ENCODE data around the gene ADCY2.

Gene ADCY2

DNA sequence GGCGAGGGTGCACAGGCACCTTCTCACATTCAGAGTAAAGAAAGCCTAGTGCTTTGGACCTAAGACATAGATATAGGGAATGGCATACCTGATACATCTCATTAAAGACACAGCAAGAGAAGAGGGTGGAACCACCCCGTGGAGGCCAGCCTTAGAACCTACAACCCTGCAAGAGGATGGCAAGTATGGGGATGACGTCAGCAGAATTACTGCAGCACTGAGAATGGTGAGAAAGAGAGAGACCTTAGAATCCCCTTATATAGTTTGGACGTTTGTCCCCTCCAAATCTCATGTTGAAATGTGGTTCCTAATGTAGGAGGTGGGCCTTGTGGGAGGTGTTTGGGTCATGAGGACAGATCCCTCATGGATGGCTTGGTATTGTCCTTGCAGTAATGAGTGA, 28.2 kb upstream of the ADCY2 start:
- no peak overlapping the region for H3K4me3 ChIP-seq (ENCODE audit: low read length)
- TF ChIP-seq, protein P1, sequence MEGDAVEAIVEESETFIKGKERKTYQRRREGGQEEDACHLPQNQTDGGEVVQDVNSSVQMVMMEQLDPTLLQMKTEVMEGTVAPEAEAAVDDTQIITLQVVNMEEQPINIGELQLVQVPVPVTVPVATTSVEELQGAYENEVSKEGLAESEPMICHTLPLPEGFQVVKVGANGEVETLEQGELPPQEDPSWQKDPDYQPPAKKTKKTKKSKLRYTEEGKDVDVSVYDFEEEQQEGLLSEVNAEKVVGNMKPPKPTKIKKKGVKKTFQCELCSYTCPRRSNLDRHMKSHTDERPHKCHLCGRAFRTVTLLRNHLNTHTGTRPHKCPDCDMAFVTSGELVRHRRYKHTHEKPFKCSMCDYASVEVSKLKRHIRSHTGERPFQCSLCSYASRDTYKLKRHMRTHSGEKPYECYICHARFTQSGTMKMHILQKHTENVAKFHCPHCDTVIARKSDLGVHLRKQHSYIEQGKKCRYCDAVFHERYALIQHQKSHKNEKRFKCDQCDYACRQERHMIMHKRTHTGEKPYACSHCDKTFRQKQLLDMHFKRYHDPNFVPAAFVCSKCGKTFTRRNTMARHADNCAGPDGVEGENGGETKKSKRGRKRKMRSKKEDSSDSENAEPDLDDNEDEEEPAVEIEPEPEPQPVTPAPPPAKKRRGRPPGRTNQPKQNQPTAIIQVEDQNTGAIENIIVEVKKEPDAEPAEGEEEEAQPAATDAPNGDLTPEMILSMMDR (conservative IDR thresholded peaks at IDR 0.05; ENCODE audit: low read length) = no peak
- DNase-seq (ENCODE audit: low read depth) = no peak

DNA sequence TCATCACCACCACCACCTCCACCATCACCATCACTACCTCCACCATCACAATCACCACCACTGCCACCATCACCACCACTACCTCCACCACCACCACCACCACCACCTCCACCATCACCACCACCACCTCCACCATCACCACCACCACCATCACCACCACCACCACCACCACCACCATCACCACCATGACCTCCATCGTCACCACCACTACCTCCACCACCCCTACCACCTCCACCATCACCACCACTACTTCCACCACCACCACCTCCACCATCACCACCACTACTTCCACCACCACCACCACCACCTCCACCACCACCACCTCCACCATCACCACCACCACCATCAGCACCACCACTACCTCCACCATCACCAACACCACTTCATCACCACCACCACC, 23.5 kb upstream of the ADCY2 start:
- TF ChIP-seq, protein P1 (conservative IDR thresholded peaks at IDR 0.05; ENCODE audit: low read length) = no peak
- no peak overlapping the region for H3K4me3 ChIP-seq (ENCODE audit: low read length)
- no peak for DNase-seq (ENCODE audit: low read depth)

DNA sequence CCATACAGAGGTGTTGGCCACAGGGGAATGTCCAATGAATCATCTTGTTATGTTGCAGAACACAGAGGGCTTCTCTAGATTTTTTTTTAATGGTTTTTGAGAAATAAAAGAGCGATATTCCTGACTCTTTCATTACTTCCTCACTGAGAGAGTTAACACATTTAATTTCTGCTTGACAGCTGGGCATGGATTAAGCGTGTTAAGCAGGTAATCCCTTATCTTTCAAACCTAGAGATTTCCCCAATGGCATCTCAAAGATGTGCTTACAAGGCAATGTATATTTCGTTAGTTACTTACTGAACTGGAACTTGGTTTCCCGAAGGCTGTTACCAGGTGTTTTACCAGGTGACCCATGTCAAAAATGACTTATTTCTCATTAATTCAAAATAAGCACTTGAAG, 21.8 kb upstream of the ADCY2 start:
- H3K4me3 ChIP-seq (ENCODE audit: low read length) = no peak overlapping the region
- no peak for DNase-seq (ENCODE audit: low read depth)
- TF ChIP-seq, protein P1 (conservative IDR thresholded peaks at IDR 0.05; ENCODE audit: low read length) = no peak

DNA sequence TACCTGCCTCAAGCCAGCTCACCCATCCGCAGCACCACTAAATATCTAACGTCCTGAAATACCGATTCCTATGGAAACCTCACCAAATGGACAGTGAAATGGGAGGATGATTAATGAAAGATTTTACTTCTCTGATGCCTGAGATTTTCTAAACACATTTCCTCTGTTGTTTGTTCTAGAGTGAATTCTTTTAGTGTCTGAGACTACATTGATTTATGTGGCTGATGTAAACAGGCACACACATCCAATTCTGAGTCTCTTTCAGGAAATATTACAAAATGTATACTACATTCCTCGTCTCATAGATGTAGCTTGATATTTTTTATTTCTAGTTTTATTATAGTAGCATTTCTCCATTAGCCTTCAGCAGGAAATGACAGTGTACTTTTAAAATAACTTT, 20.5 kb upstream of the ADCY2 start:
- no peak overlapping the region for H3K4me3 ChIP-seq (ENCODE audit: low read length)
- TF ChIP-seq, protein P1 (conservative IDR thresholded peaks at IDR 0.05; ENCODE audit: low read length) = no peak
- DNase-seq (ENCODE audit: low read depth) = no peak

DNA sequence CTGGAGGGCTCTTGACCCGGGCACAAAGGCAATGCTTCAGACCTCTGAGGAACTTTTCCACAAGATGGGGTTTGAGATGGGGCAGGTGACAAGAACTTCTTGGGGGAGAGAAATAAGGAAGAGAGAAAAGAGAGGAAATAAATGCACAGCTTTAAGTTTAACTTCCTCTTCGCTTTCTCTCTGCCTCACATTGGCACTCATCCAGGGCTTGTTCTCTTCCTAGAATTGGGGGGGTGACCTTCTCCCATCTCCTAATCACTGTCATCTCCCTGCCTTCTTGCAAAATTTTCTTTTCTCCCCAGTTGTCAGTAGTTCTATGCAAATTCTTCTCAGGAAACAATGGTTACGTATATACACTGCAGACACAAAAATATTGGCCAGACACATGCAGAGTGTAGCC, 19.1 kb upstream of the ADCY2 start:
- TF ChIP-seq, protein P1 (conservative IDR thresholded peaks at IDR 0.05; ENCODE audit: low read length) = no peak
- DNase-seq (ENCODE audit: low read depth) = no peak
- H3K4me3 ChIP-seq (ENCODE audit: low read length) = no peak overlapping the region

DNA sequence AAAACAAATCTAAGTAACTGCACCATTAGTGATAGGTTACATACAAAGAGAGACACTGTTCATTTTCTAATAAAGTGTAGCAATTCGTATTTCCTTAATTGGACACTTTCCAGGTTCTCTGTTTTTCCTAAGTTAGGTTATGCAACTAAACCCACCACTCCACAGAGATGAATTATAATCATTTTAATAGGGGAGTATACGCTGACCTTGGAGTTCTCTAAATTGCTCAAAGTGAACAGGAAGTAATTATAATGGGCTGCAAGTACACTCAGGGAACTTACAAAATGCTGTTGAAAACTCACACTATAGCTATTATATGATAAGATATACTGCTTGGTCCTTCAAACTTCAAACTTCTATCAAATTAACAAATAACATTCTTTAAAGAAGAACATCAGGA, 18.2 kb upstream of the ADCY2 start:
- TF ChIP-seq, protein P1 (conservative IDR thresholded peaks at IDR 0.05; ENCODE audit: low read length) = no peak

DNA sequence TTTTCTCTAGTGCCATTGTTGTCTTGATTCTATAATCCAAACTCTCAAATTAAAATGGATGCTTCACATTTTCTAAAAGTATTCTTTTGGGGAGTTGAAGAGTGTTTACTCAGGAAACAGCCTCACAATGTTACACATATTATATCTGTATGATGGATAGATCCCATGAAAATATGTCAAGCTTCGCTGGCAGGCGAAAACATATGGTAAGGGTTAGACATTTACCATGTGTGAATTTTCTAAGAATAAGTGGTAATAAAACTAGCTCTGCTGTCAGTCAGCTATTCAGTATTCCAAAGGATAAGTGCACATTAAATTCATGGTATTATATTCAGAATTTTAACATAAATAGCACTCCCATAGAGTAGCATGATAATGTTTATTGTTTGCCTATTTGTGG, 13.3 kb upstream of the ADCY2 start:
- no peak for DNase-seq (ENCODE audit: low read depth)
- TF ChIP-seq, protein P1 (conservative IDR thresholded peaks at IDR 0.05; ENCODE audit: low read length) = no peak
- no peak overlapping the region for H3K4me3 ChIP-seq (ENCODE audit: low read length)

More for the DNA sequence above, 18.2 kb upstream of the ADCY2 start:
- no peak overlapping the region for H3K4me3 ChIP-seq (ENCODE audit: low read length)
- no peak for DNase-seq (ENCODE audit: low read depth)
